Upper lobe of right lung (tissue), 1 donor: Measurements from ENCODE around the gene PCNX2. TPM values are rescaled to one million over a fixed set of nuclear protein-coding genes. Genes with fewer than 3 reads are reported as not detected.
A peak's percentile ranks its signal among the peaks of the same experiment; 100 is the strongest.
"Not testable (repeated sequence)": the region's sequence is repeated elsewhere in the genome, so short reads cannot be mapped to it uniquely, and the experiment has no call there.

Experiments used
- ATAC-seq: fragments of 200-7000 bp; cut with Tn5 transposase; one replicate; pipeline ENCODE4 v1.9.1; 2020; ENCODE audit warnings: mild to moderate bottlenecking, moderate library complexity
- DNase-seq: peaks from one replicate; pipeline ENCODE4 v3.0.0-alpha.2; 2020
- H3K27ac ChIP-seq: fragments of 200-600 bp; one replicate; pipeline ENCODE4 v1.8.0; 2022
- H3K27me3 ChIP-seq: fragments of 200-600 bp; one replicate; pipeline ENCODE4 v1.8.0; 2022; ENCODE audit warnings: mild to moderate bottlenecking
- H3K36me3 ChIP-seq: fragments of 200-600 bp; one replicate; pipeline ENCODE4 v1.8.0; 2022
- H3K4me1 ChIP-seq: fragments of 200-600 bp; one replicate; pipeline ENCODE4 v1.8.0; 2022
- H3K4me3 ChIP-seq: fragments of 200-600 bp; one replicate; pipeline ENCODE4 v1.8.0; 2022; ENCODE audit warnings: mild to moderate bottlenecking
- H3K9me3 ChIP-seq: fragments of 200-600 bp; one replicate; pipeline ENCODE4 v1.8.0; 2022
- CTCF ChIP-seq: fragments of 200-600 bp; IDR thresholded peaks from one replicate; pipeline ENCODE4 v1.8.0; 2022; ENCODE audit warnings: antibody characterized with exemption
- intact Hi-C: fragments of 100-400 bp; cut with DNase I; formaldehyde crosslinking; loops from one replicate; pipeline ENCODE4 v1.11.0; 2022
- total RNA-seq: library from RNA; stranded (reverse); fragmentation: NEBNext Ultra II Directional; extraction: Animal tissue kit (Norgen Biotek cat#: 25700); gene quantifications from one replicate; pipeline ENCODE4 v1.2.1, GENCODE V29; 2021
- donor health status: DM: no; HTN: yes; CAD: no; lungs with severe emphysema.

Gene PCNX2
- total RNA-seq, 1 donor from 2014 or later: 6.8 TPM

- ATAC-seq (no peak), DNase-seq (no peak)
- Histone ChIP-seq H3K27me3 (no peaks in the 10 kb centered on the region), H3K4me1 (no peaks in the 10 kb centered on the region), H3K9me3 (no peaks in the 10 kb centered on the region), H3K27ac (no peak overlapping the region), H3K4me3 (no peak overlapping the region), H3K36me3 (no peaks in the 10 kb centered on the region)
- no peak for TF ChIP-seq CTCF
- intact Hi-C loops: no loop called here
Measured at GRCh38 chr1:233004451-233004850, 291.1 kb downstream of the PCNX2 start.

GRCh38 chr1:233003638-233004037, 291.9 kb downstream of the PCNX2 start:
- H3K27me3 ChIP-seq, DNase-seq, H3K27ac ChIP-seq, H3K9me3 ChIP-seq, H3K4me3 ChIP-seq, ATAC-seq, H3K36me3 ChIP-seq, intact Hi-C loops, H3K4me1 ChIP-seq: not testable (repeated sequence)

GRCh38 chr1:232999956-233000625, 295.4 kb downstream of the PCNX2 start:
- Histone ChIP-seq H3K36me3 (peaks cover 5% of the 10 kb centered on the region), H3K4me1 (no peaks in the 10 kb centered on the region), H3K4me3 (no peak overlapping the region), H3K27me3 (no peaks in the 10 kb centered on the region), H3K27ac (no peak overlapping the region), H3K9me3 (no peaks in the 10 kb centered on the region)
- intact Hi-C loops: no loop called here
- peak; percentile 21 for ATAC-seq
- TF ChIP-seq CTCF: no peak
- no peak for DNase-seq

- intact Hi-C loops: no loop called here
- no peaks in the 10 kb centered on the region for H3K4me1 ChIP-seq
- DNase-seq (no peak), ATAC-seq (no peak)
- H3K4me3 ChIP-seq: no peak overlapping the region
- no peaks in the 10 kb centered on the region for H3K27me3 ChIP-seq
- no peak for TF ChIP-seq CTCF
- peaks cover 5% of the 10 kb centered on the region for H3K36me3 ChIP-seq
- no peak overlapping the region for H3K27ac ChIP-seq
- no peaks in the 10 kb centered on the region for H3K9me3 ChIP-seq
Measured at GRCh38 chr1:232998646-232999045, 296.9 kb downstream of the PCNX2 start.

GRCh38 chr1:232998138-232998537, 297.4 kb downstream of the PCNX2 start:
- DNase-seq (no peak), ATAC-seq (no peak)
- Histone ChIP-seq H3K9me3 (no peaks in the 10 kb centered on the region), H3K36me3 (peaks cover 5% of the 10 kb centered on the region), H3K27me3 (no peaks in the 10 kb centered on the region), H3K4me1 (no peaks in the 10 kb centered on the region), H3K27ac (no peak overlapping the region), H3K4me3 (no peak overlapping the region)
- TF ChIP-seq CTCF: no peak
- intact Hi-C loops: no loop called here

GRCh38 chr1:232996143-232996542, 299.4 kb downstream of the PCNX2 start:
- no peaks in the 10 kb centered on the region for H3K9me3 ChIP-seq
- ATAC-seq (no peak), DNase-seq (no peak)
- no peak overlapping the region for H3K4me3 ChIP-seq
- intact Hi-C loops: no loop called here
- peaks cover 5% of the 10 kb centered on the region for H3K36me3 ChIP-seq
- TF ChIP-seq CTCF: no peak
- H3K27me3 ChIP-seq: no peaks in the 10 kb centered on the region
- no peak overlapping the region for H3K27ac ChIP-seq
- no peaks in the 10 kb centered on the region for H3K4me1 ChIP-seq
